ENCODE results near the gene SMAD2.

SMAD2 gene

GRCh38 chr18:47838396-47838795 lies 92.1 kb downstream of the SMAD2 start:
- ATAC-seq (ENCODE audit: low read depth) (no peak), DNase-seq (ENCODE audit: low spot score) (no peak)
- Histone ChIP-seq H3K4me1 (ENCODE audit: insufficient read depth, poor library complexity, severe bottlenecking) (no peaks in the 10 kb centered on the region), H3K27me3 (ENCODE audit: insufficient read depth, poor library complexity, severe bottlenecking) (no peaks in the 10 kb centered on the region), H3K36me3 (ENCODE audit: low read depth) (peaks cover 58% of the 10 kb centered on the region), H3K9me3 (ENCODE audit: severe bottlenecking) (no peaks in the 10 kb centered on the region), H3K27ac (ENCODE audit: poor library complexity, severe bottlenecking) (no peak overlapping the region), H3K4me3 (ENCODE audit: severe bottlenecking) (no peak overlapping the region)
- TF ChIP-seq CTCF (IDR thresholded peaks at IDR 0.05; ENCODE audit: poor library complexity, severe bottlenecking), result no peak

GRCh38 chr18:47832348-47832747 lies 98.1 kb downstream of the SMAD2 start:
- ATAC-seq (ENCODE audit: low read depth) (no peak), DNase-seq (ENCODE audit: low spot score) (no peak)
- no peaks in the 10 kb centered on the region for H3K9me3 ChIP-seq (ENCODE audit: severe bottlenecking)
- no peak overlapping the region for H3K4me3 ChIP-seq (ENCODE audit: severe bottlenecking)
- H3K36me3 ChIP-seq (ENCODE audit: low read depth), result peaks cover 35% of the 10 kb centered on the region
- no peaks in the 10 kb centered on the region for H3K4me1 ChIP-seq (ENCODE audit: insufficient read depth, poor library complexity, severe bottlenecking)
- no peak overlapping the region for H3K27ac ChIP-seq (ENCODE audit: poor library complexity, severe bottlenecking)
- H3K27me3 ChIP-seq (ENCODE audit: insufficient read depth, poor library complexity, severe bottlenecking), result no peaks in the 10 kb centered on the region
- no peak for TF ChIP-seq CTCF (IDR thresholded peaks at IDR 0.05; ENCODE audit: poor library complexity, severe bottlenecking)

- Histone ChIP-seq H3K9me3 (ENCODE audit: severe bottlenecking) (no peaks in the 10 kb centered on the region), H3K4me3 (ENCODE audit: severe bottlenecking) (no peak overlapping the region), H3K27me3 (ENCODE audit: insufficient read depth, poor library complexity, severe bottlenecking) (no peaks in the 10 kb centered on the region), H3K27ac (ENCODE audit: poor library complexity, severe bottlenecking) (no peak overlapping the region), H3K36me3 (ENCODE audit: low read depth) (peaks cover 29% of the 10 kb centered on the region), H3K4me1 (ENCODE audit: insufficient read depth, poor library complexity, severe bottlenecking) (no peaks in the 10 kb centered on the region)
- no peak for DNase-seq (ENCODE audit: low spot score)
- ATAC-seq (ENCODE audit: low read depth), result no peak
- TF ChIP-seq CTCF (IDR thresholded peaks at IDR 0.05; ENCODE audit: poor library complexity, severe bottlenecking), result no peak
These were observed 99.1 kb downstream of the SMAD2 start for GRCh38 chr18:47831351-47831750.

GRCh38 chr18:47830772-47831171 lies 99.7 kb downstream of the SMAD2 start:
- no peak for ATAC-seq (ENCODE audit: low read depth)

More at GRCh38 chr18:47830772-47831171, 99.7 kb downstream of the SMAD2 start:
- H3K36me3 ChIP-seq (ENCODE audit: low read depth), result peaks cover 25% of the 10 kb centered on the region
- H3K27me3 ChIP-seq (ENCODE audit: insufficient read depth, poor library complexity, severe bottlenecking), result no peaks in the 10 kb centered on the region
- TF ChIP-seq CTCF (IDR thresholded peaks at IDR 0.05; ENCODE audit: poor library complexity, severe bottlenecking), result no peak
- no peak for DNase-seq (ENCODE audit: low spot score)
- H3K4me3 ChIP-seq (ENCODE audit: severe bottlenecking), result no peak overlapping the region
- no peaks in the 10 kb centered on the region for H3K4me1 ChIP-seq (ENCODE audit: insufficient read depth, poor library complexity, severe bottlenecking)
- no peaks in the 10 kb centered on the region for H3K9me3 ChIP-seq (ENCODE audit: severe bottlenecking)
- H3K27ac ChIP-seq (ENCODE audit: poor library complexity, severe bottlenecking), result no peak overlapping the region
